ENCODE data around the gene NOXA1.

- TF ChIP-seq EZH2 (IDR thresholded peaks at IDR 0.05; ENCODE audit: low read depth, low read length, severe bottlenecking): no peak
- TF ChIP-seq BRCA1 (IDR thresholded peaks at IDR 0.05; ENCODE audit: low read depth, low read length): no peak
Observed at GRCh38 chr9:137380606-137381005, 42.6 kb upstream of the NOXA1 start.
